ENCODE results near the gene ZBP1. TPM values are rescaled to one million over a fixed set of nuclear protein-coding genes. Genes with fewer than 3 reads are reported as not detected.

Gene ZBP1
- total RNA-seq, 1 experiment from 2014 or later, result not detected

GRCh38 chr20:57601737-57602136 lies 18.5 kb downstream of the ZBP1 start:
- CTCF ChIA-PET, result no interaction called here
- H3K4me2 ChIP-seq, result no peak overlapping the region
- H3K36me3 ChIP-seq (ENCODE audit: low read depth), result no peaks in the 10 kb centered on the region
- DNase-seq, result no peak
- H3K9me2 ChIP-seq (ENCODE audit: insufficient read depth), result no peaks in the 10 kb centered on the region
- TF ChIP-seq EZH2 (IDR thresholded peaks at IDR 0.05; ENCODE audit: low read depth) (no peak), CTCF (conservative IDR thresholded peaks at IDR 0.05) (no peak)
- H3K27me3 ChIP-seq (ENCODE audit: insufficient read depth, low read depth), result no peaks in the 10 kb centered on the region
- peaks cover 13% of the 10 kb centered on the region; the same call in 1 of the 2 replicates for H3F3A ChIP-seq (ENCODE audit: insufficient read depth, low read depth)
- no peaks in the 10 kb centered on the region for H3K4me1 ChIP-seq (replicated peaks; ENCODE audit: insufficient read depth)
- POLR2A ChIA-PET (ENCODE audit: unreplicated experiment), result interaction anchor here (0.9 kb wide), 1 partner anchor 106 kb away, joined by 8 read pairs; no protein-coding TSS in a partner anchor
- no peaks in the 10 kb centered on the region for H3K79me2 ChIP-seq (ENCODE audit: low read depth)
- no peaks in the 10 kb centered on the region for H4K20me1 ChIP-seq (ENCODE audit: insufficient read depth)
- BruUV-seq (replicated peaks), result no TSS peak
- H3K9me3 ChIP-seq (ENCODE audit: insufficient read depth, low read depth), result no peaks in the 10 kb centered on the region
- no peak overlapping the region for H2AFZ ChIP-seq
- intact Hi-C loops (cut with micrococcal nuclease; ENCODE audit: unreplicated experiment), result no loop called here
- no peak overlapping the region for H3K27ac ChIP-seq
- H3K4me3 ChIP-seq, result no peak overlapping the region

GRCh38 chr20:57601211-57601570 lies 19.0 kb downstream of the ZBP1 start:
- Histone ChIP-seq H3K36me3 (ENCODE audit: low read depth) (no peaks in the 10 kb centered on the region), H3K27ac (no peak overlapping the region), H3K9me3 (ENCODE audit: insufficient read depth, low read depth) (no peaks in the 10 kb centered on the region), H3K4me1 (replicated peaks; ENCODE audit: insufficient read depth) (no peaks in the 10 kb centered on the region), H3F3A (ENCODE audit: insufficient read depth, low read depth) (peaks cover 13% of the 10 kb centered on the region; the same call in 1 of the 2 replicates), H3K4me3 (no peak overlapping the region), H3K27me3 (ENCODE audit: insufficient read depth, low read depth) (no peaks in the 10 kb centered on the region), H4K20me1 (ENCODE audit: insufficient read depth) (no peaks in the 10 kb centered on the region), H2AFZ (no peak overlapping the region), H3K9me2 (ENCODE audit: insufficient read depth) (no peaks in the 10 kb centered on the region), H3K4me2 (no peak overlapping the region), H3K79me2 (ENCODE audit: low read depth) (no peaks in the 10 kb centered on the region)
- ChIA-PET POLR2A (ENCODE audit: unreplicated experiment) (interaction anchor here (0.9 kb wide), 1 partner anchor 107 kb away, joined by 8 read pairs; no protein-coding TSS in a partner anchor), CTCF (no interaction called here)
- no TSS peak for BruUV-seq (replicated peaks)
- DNase-seq, result no peak
- intact Hi-C loops (cut with micrococcal nuclease; ENCODE audit: unreplicated experiment), result no loop called here
- TF ChIP-seq EZH2 (IDR thresholded peaks at IDR 0.05; ENCODE audit: low read depth), result no peak
- no peak for TF ChIP-seq CTCF (conservative IDR thresholded peaks at IDR 0.05)

GRCh38 chr20:57600320-57601210 lies 19.7 kb downstream of the ZBP1 start:
- no peak overlapping the region for H2AFZ ChIP-seq
- no peaks in the 10 kb centered on the region for H3K36me3 ChIP-seq (ENCODE audit: low read depth)
- H3F3A ChIP-seq (ENCODE audit: insufficient read depth, low read depth), result peaks cover 13% of the 10 kb centered on the region; the same call in 1 of the 2 replicates
- no peak for DNase-seq
- no peaks in the 10 kb centered on the region for H3K4me1 ChIP-seq (replicated peaks; ENCODE audit: insufficient read depth)
- CTCF ChIA-PET, result interaction anchor here (0.6 to 0.7 kb wide), 3 partner anchors 21 to 619 kb away, joined by 3 to 5 read pairs (median 5); no protein-coding TSS in a partner anchor
- no peaks in the 10 kb centered on the region for H3K9me2 ChIP-seq (ENCODE audit: insufficient read depth)
- intact Hi-C loops (cut with micrococcal nuclease; ENCODE audit: unreplicated experiment), result no loop called here
- no TSS peak for BruUV-seq (replicated peaks)
- no peak overlapping the region for H3K4me2 ChIP-seq
- H3K27ac ChIP-seq, result no peak overlapping the region
- H3K27me3 ChIP-seq (ENCODE audit: insufficient read depth, low read depth), result no peaks in the 10 kb centered on the region
- TF ChIP-seq CTCF (conservative IDR thresholded peaks at IDR 0.05) (no peak), EZH2 (IDR thresholded peaks at IDR 0.05; ENCODE audit: low read depth) (no peak)
- no peaks in the 10 kb centered on the region for H3K9me3 ChIP-seq (ENCODE audit: insufficient read depth, low read depth)
- H3K79me2 ChIP-seq (ENCODE audit: low read depth), result no peaks in the 10 kb centered on the region
- H3K4me3 ChIP-seq, result no peak overlapping the region
- POLR2A ChIA-PET (ENCODE audit: unreplicated experiment), result no interaction called here
- H4K20me1 ChIP-seq (ENCODE audit: insufficient read depth), result no peaks in the 10 kb centered on the region

Measured in PC-9 (cell line).